ENCODE measurements around the gene LITAF.

LITAF gene

DNA sequence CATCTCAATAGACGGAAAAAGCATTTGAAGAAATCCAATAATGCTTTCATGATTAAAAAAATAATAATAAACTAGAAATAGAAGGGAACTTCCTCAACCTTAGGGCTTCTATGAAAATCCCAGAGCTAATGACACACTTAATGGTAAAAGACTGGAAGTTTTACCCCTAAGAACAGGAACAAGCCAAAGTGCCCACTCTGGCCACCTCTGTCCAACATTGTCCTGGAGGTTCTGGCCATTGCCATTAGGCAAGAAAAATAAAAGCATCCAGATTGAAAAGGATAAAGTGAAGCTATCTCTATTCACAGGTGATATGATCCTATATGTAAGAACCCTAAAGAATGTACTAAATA, 2.5 kb upstream of the LITAF start:
- H3K4me3 ChIP-seq (ENCODE audit: low read length): no peak overlapping the region
- TF ChIP-seq, protein P1, sequence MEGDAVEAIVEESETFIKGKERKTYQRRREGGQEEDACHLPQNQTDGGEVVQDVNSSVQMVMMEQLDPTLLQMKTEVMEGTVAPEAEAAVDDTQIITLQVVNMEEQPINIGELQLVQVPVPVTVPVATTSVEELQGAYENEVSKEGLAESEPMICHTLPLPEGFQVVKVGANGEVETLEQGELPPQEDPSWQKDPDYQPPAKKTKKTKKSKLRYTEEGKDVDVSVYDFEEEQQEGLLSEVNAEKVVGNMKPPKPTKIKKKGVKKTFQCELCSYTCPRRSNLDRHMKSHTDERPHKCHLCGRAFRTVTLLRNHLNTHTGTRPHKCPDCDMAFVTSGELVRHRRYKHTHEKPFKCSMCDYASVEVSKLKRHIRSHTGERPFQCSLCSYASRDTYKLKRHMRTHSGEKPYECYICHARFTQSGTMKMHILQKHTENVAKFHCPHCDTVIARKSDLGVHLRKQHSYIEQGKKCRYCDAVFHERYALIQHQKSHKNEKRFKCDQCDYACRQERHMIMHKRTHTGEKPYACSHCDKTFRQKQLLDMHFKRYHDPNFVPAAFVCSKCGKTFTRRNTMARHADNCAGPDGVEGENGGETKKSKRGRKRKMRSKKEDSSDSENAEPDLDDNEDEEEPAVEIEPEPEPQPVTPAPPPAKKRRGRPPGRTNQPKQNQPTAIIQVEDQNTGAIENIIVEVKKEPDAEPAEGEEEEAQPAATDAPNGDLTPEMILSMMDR (IDR thresholded peaks at IDR 0.05; ENCODE audit: insufficient read depth, low read depth, low read length, missing control alignments): no peak
- no peak for DNase-seq (ENCODE audit: low read depth)

DNA sequence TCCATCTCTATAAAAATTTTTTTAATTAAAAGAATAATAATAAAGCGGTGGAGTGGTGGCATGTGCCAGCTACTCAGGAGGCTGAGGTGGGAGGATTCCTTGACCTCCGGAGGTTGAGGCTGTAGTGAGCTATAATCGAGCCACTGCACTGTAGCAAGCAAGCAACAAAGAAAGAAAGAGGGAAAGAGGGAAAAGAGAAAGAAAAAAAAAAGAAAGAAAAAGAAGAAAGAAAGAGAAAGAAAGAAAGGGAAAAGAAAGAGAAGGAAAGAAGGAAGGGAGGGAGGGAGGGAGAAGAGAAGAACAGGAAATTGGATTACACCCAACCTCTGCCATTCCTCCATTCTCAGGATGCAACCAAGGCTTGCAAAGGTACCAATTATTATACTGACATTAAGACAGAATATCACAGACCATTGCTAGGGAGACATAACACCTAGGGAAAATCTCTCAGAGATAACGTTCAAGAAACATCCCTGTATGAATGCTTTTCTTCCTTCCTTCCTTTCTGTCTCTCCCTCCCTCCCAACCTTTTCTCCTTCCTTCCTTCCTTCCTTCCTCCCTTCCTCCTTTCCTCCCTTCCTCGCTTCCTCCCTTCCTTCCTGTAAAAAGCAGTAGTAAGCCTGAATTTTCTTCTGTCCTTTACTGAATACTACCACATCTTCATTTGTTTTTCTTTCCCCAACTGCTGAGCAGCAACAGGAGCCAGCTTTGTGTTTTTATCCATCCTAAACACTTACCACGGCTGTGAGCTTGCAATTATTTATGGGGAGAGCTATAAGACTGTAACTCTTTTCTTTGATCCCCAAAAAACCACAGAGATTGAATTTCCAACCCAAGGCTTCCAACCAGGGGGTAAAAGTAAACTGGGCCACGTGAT, 1.8 kb upstream of the LITAF start:
- TF ChIP-seq, protein P1 (IDR thresholded peaks at IDR 0.05; ENCODE audit: insufficient read depth, low read depth, low read length, missing control alignments): no peak
- DNase-seq (ENCODE audit: low read depth): no peak
- H3K4me3 ChIP-seq (ENCODE audit: low read length): no peak overlapping the region

DNA sequence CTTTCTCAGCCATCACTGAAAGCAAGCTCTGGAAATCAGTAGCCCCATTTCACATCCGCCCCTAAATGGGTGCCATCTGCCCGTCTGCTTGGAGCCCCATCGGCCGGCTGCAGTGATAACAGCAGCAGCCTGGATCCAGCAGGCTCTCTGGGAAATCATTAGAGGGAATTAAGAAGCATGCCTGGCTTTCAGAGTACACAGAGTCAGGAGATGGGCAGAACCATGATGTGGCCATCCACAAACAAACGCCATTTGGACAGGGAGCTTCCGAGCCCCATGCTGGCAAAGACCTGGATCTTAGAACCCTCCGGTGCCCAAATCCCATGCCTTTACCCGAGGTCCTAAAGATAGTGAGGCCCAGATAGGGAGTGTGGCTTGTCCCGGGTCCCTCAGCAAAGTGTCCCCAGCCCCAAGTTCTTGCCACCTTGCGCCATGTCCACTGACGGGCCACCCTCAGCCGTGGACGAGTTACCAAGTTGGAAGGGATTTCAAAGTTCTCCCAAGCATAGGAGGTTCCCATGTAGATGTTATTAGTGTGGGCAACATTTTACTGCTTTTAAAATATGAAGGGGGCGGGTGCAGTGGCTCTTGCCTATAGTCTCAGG, 1.0 kb upstream of the LITAF start:
- DNase-seq (ENCODE audit: low read depth): no peak
- TF ChIP-seq, protein P1 (IDR thresholded peaks at IDR 0.05; ENCODE audit: insufficient read depth, low read depth, low read length, missing control alignments): no peak
- peak overlapping the region; percentile 79 for H3K4me3 ChIP-seq (ENCODE audit: low read length)

DNA sequence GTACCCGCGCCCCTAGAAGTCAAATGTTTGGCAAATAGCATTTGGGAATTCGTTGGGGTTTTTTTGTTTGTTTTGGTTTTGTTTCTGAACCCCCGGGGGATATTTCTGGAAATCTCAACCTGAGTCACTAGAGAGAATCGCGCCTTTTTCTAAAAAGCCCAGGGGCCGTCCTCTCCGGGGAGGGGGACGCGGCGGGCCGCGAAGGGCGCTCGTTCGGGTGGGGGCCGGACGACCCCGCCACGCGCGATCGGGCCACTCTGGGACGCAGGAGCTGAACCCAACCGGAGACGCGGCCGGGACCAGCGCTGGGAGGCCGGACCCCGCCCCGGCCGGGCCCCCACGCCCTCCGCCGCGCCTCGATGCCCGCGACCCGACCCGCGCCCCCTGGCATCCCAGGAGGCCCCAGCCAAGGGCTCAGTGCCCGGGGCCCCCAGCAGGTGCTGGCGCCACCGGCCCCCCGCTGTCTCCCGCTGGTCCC, 302 bp downstream of the LITAF start:
- H3K4me3 ChIP-seq (ENCODE audit: low read length): peak overlapping the region; percentile 79
- DNase-seq (ENCODE audit: low read depth): no peak
- TF ChIP-seq, protein P1 (IDR thresholded peaks at IDR 0.05; ENCODE audit: insufficient read depth, low read depth, low read length, missing control alignments): no peak

DNA sequence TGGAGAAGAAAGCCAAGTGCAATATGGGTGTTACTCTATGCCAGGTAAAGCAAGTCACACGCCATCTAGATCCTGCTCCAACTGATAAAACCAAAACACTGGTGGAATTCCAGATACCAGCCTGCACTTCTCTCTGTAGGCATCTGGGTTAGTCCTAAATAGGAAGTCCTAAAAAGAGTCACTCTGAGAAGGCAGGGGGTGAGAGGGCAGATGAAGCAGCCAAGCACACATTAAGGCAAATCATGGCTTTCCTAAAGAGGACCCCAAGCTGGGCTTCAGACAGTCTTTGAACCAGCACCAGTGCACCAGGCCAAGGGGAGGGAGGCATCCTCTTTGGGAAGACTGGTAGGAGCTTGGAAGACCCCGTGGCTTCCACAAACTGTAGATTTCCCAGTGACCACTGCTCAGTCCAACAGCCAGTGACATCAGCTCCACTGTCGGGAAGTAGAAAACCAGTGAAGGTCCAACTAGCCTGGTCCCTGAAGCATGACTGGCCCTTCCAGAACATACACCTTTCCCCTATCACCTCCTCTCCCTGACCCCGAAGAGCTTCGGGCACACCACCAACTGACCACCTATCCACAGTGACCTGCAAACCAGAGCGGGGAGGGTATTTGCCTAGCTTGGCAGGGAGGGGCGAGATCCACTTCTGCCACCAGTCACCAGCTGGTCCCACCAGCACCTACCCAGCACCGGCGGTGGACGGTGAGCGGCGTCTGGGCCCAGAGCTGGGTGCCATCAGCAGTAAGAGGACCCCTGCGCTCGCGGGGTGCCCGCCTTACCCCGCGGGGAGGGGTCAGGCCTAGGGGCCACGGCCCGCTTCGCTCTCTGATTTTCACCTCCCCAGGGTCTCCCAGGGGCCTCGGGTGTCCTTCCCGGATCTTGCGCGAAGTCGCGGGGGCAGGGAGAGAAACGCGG, 1.0 kb downstream of the LITAF start:
- peak; percentile 29 for DNase-seq (ENCODE audit: low read depth)
- H3K4me3 ChIP-seq (ENCODE audit: low read length): peak overlapping the region; percentile 79
- TF ChIP-seq, protein P1 (IDR thresholded peaks at IDR 0.05; ENCODE audit: insufficient read depth, low read depth, low read length, missing control alignments): no peak

DNA sequence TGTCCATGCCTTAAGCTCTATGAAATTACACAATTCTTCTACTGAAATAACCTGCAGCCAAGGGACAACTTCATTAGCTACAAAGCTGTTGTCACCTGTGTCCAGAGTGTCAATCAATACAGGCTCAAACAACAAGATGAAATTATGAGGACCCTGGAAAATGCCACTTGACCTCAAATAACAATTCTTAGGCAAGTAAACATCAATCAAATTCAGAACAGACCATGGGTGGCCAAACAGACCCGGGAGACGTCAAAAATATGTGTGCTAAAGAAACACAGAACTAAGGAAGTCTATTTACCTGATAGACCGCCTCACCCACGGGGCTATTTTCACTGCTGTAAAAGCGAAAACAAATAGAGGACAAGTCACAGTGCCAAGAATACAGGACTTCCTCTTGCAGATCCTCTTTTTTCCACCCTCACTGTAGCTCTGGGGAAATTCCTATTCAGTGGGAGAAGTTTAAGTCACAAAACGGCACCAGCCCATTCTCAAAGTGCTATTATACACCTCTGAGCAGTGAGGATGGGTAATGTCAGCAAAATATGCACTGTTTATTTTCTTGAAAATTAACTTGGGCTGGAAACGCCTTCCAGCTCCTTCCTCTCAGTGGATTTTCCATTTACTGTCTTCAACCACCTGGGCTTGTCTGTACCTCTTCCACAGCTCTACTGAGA, 2.7 kb downstream of the LITAF start:
- TF ChIP-seq, protein P1 (IDR thresholded peaks at IDR 0.05; ENCODE audit: insufficient read depth, low read depth, low read length, missing control alignments): no peak
- peak overlapping the region; percentile 79 for H3K4me3 ChIP-seq (ENCODE audit: low read length)
- DNase-seq (ENCODE audit: low read depth): no peak
